Activated CD8-positive, alpha-beta memory T cell treated with anti-CD3 and anti-CD28 coated beads for 24 hours (primary cell): ENCODE results near the gene LGALS7B.
"Not testable (repeated sequence)": the region's sequence is repeated elsewhere in the genome, so short reads cannot be mapped to it uniquely, and the experiment has no call there.

Source experiments
- DNase-seq: peaks from one replicate; pipeline ENCODE4 v3.0.0-alpha.2; 2020

The LGALS7B gene

DNA sequence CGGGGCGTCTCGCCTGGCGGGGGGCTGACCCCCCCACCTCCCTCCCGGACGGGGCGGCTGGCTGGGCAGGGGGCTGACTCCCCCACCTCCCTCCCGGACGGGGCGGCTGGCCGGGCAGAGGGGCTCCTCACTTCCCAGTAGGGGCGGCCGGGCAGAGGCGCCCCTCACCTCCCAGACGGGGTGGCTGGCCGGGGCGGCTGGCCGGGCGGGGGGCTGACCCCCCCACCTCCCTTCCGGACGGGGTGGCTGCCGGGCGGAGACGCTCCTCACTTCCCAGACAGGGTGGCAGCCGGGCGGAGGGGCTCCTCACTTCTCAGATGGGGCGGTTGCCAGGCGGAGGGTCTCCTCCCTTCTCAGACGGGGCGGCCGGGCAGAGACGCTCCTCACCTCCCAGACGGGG is 8.8 kb downstream of the LGALS7B start:
- not testable (repeated sequence) for DNase-seq

DNA sequence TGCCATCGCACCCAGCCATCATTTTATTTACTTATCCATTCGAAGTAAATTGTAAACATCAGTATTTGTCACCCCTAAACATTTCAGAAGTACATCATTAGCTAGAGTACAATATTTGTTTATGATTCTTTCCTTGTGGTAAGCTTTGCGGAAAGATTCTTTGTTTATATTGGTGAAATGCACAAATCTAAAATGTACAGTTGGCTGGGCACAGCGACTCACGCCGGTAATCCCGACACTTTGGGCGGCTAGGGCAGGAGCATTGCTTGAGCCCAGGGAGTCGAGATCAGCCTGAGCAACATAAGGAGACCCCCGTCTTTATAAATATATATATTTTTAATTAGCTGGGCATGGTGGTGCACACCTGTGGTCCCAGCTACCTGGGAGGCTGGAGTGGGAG is 10.1 kb downstream of the LGALS7B start:
- DNase-seq: no peak

DNA sequence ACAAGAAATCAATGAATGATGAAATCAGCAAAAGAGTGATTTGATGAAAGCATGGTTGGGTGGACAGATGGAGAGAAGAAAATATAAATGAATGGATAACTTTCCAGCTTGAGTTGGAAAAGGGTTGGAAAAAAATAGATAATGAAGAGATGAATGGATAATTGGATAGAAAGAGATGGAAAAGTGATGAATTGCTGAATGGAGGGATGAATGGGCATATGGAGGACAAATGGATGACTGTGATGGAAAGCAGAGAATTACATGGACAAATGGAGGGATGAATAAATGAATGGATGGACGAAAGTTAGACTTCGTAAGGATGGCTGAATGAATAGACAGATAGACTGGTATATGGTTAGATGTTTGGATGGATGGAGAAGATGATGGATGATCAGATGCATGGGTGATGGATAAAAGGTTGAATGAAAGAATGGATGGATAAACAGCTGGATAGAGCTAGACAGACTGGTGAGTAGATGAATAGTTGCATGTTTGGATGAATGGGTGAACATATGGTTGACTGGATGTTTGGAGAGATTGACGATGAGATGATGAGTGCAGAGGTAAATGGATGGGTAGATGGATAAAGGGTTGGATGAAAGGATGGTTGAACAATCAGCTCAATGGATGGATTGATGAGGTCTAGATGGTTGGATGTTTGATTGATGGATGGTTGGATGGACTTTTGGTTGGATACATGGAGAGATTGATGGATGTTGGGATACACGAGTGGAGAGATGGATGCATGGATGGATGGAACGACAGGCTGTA is 11.8 kb downstream of the LGALS7B start:
- no peak for DNase-seq

DNA sequence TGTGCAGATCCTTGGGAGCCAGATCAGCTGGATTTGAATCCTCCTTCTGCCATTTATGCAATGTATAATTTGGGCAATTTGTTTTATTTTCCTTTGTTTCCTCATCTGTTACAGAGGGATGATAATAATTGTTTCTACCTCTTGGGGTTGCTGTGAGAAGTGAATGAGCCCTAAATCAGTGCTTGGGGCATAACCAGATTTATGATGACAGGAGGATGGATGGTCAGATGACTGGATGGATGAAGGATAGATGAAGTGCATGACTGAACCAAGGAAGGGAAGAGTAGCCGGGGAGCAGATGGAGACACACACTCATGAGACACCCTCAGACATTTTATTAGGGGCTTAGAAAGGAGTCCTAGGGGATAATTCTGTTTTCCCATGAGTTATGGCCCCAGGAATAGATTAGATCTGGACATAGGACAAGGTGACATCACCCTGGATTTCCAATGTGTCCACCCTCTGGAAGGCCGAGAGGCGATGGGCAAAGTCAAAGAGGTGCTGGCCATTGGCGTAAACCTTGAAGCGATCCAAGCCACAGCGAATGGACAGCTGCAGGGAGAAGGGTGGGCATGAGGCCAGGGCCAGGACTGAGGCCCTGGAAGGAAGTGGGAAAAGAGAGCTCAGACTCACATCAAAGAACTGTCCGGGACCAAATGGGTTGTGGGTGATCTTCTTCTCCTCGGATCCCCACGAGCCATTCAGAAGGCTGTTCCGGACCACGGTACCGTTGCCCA is 12.5 kb downstream of the LGALS7B start:
- no peak for DNase-seq

DNA sequence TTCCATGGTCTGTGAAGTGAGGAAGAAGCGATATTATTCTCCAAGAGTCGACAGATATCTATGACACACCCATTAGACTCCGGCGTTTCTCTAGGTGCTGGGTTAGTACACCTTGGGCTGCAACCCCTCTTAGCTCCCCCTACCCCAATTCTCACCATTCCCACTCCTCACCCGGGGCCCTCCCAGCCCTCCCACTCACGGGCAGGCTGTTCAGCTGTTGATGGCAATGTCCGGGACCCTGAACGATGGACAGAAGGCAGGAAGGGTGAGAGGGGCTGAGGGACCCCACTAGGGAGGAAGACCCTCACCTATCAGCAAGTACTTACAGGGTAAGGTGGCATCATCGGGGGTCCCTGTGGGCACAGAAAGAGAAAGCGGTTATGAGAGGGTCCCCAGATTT is 14.5 kb downstream of the LGALS7B start:
- DNase-seq: no peak

DNA sequence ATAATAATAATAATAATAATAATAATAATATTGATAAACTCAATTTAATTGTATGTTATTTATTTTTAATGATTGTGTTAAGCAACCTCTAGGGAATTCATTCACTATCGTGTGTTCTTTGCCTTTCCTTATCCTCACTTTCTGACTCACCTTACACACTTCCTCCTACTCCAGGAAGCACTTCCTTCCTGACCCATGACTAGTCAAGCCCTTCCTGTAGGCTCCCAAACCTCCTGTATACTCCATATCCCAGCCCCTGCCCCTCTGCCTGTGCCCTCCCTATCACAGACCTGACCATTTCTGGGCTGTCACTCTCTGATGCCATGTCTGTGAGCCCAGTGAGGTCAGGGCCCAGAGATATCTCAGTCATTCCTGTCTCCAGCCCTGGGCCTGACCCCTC is 16.2 kb downstream of the LGALS7B start:
- no peak for DNase-seq

DNA sequence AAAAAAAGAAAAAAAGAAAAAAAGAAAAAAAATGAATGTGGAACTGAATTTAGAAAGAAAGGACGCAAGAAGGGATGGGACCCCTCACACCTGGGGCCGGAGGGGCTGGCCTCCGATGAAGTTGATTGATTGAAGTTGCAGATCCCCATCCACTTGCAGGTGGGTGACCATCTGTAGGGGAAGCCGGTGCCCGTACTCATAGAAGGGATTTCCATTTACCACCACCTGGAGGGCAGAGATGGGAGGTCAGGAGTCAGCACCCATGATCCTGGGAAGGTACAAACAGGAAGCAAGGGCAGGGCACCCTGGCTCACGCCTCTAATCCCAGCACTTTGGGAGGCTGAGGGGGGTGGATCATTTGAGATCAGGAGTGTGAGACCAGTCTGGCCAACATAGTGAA is 17.4 kb downstream of the LGALS7B start:
- no peak for DNase-seq

DNA sequence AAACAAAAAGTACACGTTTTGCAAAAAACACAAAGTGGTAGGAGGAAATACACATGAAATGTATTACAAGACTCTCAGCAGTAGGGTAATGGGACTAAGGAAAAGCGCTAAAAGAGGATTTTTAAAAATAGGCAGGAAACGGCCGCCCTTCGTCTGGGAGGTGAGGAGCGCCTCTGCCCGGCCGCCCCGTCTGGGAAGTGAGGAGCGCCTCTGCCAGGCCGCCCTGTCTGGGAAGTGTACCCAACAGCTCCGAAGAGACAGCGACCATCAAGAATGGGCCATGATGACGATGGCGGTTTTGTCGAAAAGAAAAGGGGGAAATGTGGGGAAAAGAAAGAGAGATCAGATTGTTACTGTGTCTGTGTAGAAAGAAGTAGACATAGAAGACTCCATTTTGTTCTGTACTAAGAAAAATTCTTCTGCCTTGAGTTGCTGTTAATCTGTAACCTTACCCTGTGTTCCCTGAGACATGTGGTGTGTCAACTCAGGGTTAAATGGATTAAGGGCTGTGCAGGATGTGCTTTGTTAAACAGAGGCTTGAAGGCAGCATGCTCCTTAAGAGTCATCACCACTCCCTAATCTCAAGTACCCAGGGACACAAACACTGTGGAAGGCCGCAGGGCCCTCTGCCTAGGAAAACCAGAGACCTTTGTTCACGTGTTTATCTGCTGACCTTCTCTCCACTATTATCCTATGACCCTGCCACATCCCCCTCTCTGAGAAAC is 18.5 kb downstream of the LGALS7B start:
- not testable (repeated sequence) for DNase-seq

DNA sequence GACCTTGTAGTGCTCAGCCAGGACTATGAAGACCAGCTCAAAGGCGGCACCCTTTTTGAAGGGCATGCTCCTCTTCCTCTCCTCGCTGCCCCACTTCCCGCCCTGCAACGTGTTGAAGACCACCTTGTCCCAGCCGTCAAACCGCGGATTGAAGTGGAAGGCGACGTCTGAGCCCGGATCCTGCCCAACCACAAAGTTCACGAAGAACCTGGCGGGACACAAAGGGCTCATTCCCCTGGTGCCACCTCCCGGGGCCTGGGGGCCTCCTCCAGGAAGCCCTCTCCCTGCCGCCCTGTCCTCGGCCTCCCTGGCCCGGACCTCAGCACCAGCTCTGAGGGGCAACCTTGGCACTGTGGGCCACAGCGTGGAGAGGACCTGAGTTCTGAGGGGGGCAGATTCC is 19.7 kb downstream of the LGALS7B start:
- no peak for DNase-seq

DNA sequence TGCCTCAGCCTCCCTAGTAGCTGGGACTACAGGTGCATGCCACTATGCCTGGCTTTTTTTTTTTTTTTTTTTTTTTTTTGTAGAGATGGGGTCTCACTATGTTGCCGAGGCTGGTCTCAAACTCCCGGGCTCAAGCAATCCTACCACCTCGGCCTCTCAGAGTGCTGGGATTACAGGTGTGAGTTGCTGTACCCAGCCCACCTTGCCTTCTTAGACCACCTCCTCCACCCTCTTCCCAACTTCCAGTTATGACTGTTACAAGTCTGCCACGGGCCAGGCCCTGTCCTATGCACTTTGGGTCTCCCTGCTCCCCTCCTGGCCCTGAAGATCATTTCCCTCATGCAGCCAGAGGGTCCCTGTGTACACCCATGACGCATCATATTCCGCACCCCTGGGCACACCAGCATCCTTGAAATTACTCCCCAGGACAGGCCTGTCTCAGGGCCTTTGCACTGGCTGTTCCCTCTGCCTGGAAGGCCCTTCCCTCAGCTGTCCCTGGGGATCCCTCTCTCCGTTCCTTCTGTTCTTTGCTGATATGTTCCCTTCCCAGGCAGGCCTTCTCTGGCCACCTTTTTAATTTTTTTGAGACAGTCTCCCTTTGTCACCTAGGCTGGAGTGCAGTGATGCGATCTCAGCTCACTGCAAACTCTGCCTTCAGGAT is 20.7 kb downstream of the LGALS7B start:
- no peak for DNase-seq

DNA sequence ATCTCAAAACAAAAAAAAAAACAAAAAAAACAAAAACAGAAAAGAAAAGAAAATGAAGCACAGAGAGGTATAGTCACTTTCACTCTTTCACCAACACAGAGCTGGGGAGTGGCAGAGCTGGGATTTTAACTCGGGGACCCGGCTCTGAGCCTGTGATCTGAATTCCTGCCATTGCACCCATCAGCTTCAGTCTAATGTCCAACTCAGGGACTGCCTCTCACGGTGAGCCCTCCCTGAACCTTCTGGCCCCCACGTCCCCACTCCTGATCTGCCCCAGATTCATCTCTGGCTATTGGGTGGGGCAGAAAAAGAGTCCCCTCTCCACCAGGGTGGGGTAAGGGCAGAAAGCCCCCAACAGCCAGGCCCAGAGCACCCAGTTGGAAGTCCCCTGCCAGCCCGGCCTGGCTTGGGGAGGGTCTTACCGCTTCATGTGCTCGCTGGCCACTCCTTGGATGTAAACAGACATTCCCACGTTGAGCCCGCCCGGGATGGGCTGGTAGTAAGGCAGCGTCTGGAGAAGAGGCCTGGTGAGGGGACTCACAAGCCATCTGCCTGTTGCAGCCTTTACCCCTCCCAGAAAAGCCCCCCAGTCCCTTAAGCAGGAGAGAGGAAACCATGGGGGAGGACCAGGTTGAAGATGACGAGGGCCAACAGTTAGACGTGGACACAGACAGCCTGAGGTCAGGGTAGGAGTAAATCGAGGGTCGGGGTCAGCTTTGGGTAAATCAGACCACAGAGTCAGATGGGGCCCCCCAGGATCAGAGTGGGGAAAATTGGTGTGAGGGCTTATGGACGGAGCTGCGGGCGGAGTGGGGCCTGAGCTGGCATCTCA is 23.2 kb downstream of the LGALS7B start:
- DNase-seq: no peak

DNA sequence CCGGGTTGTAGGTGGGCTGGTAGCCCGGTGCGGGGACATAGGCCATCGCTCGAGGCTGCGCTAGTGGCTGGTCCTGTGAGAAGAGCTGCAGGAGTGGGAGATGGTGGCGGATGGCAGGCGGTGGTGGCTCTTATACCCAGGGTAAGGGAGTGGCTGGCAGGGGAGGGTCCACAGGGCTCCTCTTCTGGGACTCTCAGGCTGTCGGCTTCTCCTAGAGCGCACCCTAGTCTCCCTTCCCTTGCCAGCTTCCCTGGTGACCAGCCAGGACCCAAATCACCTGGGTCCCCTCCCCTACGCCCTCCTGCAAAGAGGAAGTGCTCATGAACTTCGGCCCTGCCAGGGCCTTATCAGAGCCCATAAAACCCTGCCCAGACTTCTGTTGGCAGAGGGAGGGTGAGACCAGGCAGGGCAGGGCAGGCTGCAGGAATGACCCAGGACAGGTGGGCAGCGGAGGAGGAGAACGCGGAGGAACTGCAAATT is 23.9 kb downstream of the LGALS7B start, which contains the start of gene LGALS4:
LGALS4 (minus strand) TSS at position 105 of the 480 bp plus-strand sequence; CDS start at position 46, 59 bp downstream.
- DNase-seq: no peak

DNA sequence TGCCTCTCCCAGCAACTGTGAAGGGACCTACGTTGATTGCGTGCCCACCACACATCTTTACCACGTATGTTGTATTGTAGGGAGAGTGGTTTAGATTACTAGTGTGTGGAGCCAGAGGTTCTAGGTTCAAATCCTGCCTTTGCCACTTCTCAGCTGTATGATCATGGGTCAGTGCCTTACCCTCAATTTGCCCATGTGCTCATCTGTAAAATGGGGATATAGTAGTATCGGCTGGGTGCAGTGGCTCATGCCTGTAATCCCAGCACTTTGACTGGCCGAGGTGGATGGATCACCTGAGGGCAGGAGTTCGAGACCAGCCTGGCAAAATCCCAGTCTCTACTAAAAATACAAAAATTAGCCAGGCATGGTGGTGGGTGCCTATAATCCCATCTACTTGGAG is 24.3 kb downstream of the LGALS7B start:
- DNase-seq: no peak

DNA sequence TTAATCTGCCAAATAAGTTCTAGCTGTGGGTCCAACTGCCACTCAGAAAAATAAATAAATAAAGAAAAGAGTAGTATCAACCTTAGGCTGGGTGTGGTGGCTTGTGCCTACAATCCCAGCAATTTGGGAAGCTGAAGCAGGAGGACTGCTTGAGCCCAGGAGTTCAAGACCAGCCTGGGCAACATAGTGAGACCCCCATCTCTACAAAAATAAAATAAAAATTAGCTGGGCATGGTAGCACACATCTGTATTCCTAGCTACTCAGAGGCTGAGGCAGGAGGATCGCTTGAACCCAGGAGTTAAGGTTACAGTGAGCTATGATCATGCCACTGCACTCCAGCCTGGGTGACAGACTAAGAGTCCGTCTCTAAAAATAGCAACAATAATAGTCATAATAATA is 24.9 kb downstream of the LGALS7B start:
- DNase-seq: not testable (repeated sequence)

DNA sequence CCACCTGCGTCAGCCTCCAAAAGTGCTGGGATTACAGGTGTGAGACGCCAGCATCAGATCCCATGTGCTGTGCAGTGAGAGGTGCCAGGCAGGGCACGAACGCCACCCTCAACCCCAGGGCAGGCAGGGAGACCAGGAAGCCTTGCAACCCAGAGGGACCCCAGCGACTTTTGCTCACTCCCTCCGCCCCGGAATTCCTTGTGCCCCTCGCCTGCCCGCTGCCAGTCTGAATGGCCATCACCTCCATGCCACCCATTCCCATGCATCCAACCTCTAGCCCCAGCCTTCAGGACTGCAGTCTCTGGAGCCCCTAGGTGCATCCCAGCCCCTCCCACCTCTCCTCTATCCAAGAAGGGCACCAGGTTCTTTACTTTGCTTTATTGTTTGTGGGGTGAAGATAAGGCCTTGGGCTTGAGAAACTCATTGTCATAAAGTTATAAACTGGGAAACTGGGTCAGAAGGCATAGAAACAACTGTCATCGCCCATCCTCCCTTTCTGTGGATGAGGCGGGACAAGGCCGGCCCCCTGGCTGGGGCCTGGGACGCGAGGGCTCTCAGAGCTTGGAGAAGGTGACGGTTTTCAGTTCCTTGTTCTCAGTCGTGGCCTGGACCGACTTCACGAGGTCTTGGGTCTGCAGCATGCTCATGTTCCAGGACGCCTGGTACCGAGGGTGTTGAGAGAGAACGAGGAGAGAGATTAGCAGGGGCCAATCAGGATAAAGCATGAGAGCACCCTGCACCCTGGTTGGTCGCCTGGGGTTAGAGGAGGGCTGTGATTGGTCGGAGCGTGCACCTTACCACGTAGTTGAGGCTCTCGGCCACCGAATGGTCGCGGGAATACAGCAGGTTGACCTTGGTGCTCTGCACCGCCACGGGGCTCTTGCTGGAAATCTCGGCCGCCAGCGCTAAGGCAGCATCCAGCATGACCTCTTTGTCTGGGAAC is 26.3 kb downstream of the LGALS7B start:
- no peak for DNase-seq

DNA sequence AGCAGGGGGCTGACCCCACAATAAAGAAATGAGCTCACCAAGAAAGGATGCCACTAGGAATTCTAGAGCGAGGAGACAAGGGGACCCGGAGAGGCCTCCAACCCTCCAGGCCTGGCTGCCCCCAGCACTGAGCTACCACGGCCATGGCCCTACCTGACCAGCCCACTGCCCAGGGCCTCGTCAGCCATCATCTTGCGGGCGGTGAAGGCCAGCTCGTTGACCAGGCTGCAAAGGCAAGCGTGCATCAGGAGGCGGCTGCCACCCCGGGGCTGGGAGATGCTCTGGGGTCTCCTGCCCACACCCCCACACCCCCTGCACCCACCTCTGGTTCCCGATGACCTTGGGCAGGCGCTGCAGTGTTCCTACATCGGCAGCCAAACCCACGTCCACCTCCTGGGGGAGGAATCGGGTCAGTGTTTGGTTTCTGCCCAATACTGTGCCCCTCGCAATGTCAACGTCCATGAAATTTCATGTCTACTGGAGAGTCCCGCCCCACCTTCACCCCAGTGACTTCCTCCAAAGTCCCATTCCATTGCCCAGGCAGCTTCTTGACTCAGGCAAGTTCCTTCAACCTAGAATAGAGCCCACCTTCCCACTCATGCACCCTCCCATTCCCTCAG is 27.2 kb downstream of the LGALS7B start:
- no peak for DNase-seq

DNA sequence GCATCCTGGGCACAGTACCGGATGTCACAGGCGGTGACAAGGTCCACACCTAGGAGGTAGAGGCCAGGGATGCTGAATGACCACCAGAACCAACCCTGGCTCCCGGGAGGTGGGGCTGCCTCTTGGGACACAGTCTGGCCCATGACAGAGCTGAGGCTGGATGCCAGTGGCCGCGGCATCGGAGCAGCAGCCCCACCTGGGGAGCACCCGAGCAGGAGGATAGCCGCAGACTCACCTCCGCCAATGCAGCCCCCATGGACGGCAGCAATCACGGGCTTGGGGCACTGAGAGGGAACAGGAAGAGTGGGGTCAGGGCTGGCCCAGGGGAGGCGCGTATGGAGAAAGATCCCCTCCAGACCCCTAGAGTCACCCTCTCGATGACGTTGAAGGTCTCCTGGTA is 28.1 kb downstream of the LGALS7B start:
- DNase-seq: no peak

DNA sequence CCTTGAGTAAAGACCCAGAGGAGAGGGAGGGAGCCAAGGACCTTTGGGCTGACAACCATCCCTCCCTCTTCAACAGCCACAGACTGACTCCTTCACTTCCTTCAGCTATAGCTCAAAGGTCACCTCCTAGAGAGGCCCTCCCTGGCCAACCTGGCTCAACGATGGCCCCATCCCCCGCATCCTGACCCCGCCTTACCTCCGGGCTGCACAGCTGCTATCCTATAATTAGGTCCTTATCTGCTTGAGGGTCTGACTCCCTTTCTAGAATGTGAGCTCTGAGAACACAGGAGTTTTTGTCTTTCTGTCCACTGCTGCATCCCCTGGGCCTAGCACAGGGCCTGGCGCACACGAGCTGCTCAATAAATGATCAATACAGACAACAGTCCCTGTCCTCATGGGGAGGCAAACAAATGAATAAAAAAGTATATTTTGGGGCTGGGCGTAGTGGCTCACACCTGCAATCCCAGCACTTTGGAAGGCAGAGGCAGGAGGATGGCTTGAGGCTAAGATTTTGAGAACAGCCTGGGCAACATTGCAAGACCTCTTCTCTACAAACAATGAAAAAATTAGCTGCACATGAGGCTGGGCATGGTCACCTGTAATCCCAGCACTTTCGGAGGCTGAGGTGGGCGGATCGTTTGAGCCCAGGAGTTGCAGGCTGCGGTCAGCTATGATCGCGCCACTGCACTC is 30.4 kb downstream of the LGALS7B start:
- no peak for DNase-seq

DNA sequence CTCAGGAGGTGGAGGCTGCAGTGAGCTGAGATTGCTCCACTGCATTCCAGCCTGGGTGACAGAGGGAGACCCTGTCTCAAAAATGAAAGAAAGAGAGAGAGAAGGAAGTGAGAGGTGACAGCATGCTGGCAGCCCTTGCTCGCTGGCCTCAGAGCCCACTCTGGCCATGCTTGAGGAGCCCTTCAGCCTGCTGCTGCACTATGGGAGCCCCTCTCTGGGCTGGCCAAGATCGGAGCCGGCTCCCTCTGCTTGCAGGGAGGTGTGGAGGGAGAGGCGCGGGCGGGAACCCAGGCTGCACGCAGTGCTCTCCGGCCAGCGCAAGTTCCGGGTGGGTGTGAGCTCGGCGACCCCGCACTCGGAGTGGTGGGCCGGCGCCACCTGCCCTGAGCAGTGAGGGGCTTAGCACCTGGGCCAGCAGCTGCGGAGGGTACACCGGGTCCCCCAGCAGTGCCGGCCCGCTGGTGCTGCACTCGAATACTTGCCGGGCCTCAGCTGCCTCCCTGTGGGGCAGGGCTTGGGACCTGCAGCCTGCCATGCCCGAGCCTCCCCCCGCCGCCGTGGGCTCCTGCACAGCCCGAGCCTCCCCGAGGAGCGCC is 32.3 kb downstream of the LGALS7B start:
- not testable (repeated sequence) for DNase-seq
